ENCODE measurements around the gene CSTB. TPM values are rescaled to one million over a fixed set of nuclear protein-coding genes. Genes with fewer than 3 reads are reported as not detected.
A peak's percentile ranks its signal among the peaks of the same experiment; 100 is the strongest.

Gene CSTB
- total RNA-seq, 2 donors from 2014 or later: 22.0 to 26.0 TPM

DNA sequence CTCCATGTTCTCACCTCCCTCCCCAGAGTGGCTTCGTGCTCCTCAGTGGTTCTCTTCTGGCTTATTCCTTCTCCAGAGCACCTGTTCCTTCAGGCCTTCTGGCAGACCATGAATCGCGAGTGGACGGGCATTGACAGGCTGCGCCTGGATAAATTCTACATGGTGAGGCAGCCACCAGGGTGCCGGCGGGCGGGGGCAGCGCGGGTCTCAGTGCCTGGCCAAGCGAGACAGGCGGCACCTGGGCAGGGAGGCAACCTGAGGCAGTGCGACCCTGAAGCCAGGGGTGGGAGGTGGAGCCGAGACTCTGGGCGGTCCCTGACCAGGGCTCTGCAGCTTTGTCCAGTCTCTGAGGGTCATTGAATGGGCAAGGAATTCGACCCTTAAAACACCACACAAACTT lies 17.1 kb upstream of the CSTB start:
- Mint-ChIP-seq H3K4me3 (no peak overlapping the region), H3K27ac (no peak overlapping the region), H3K27me3 (no peaks in the 10 kb centered on the region), H3K4me1 (peaks cover 10% of the 10 kb centered on the region), H3K36me3 (ENCODE audit: low read depth) (peaks cover 4% of the 10 kb centered on the region)
- H3K9me3 ChIP-seq (ENCODE audit: control insufficient read depth, low read length, poor library complexity, severe bottlenecking): no peaks in the 10 kb centered on the region
- DNase-seq (no peak), ATAC-seq (no peak)

GRCh38 chr21:43792406-43792805 lies 16.3 kb upstream of the CSTB start:
- DNase-seq (no peak), ATAC-seq (no peak)
- H3K9me3 ChIP-seq (ENCODE audit: control insufficient read depth, low read length, poor library complexity, severe bottlenecking): no peaks in the 10 kb centered on the region
- H3K27ac Mint-ChIP-seq: peak overlapping the region; percentile 11
- H3K4me1 Mint-ChIP-seq: peaks cover 10% of the 10 kb centered on the region
- H3K27me3 Mint-ChIP-seq: no peaks in the 10 kb centered on the region
- no peak overlapping the region for H3K4me3 Mint-ChIP-seq
- H3K36me3 Mint-ChIP-seq (ENCODE audit: low read depth): peaks cover 2% of the 10 kb centered on the region

DNA sequence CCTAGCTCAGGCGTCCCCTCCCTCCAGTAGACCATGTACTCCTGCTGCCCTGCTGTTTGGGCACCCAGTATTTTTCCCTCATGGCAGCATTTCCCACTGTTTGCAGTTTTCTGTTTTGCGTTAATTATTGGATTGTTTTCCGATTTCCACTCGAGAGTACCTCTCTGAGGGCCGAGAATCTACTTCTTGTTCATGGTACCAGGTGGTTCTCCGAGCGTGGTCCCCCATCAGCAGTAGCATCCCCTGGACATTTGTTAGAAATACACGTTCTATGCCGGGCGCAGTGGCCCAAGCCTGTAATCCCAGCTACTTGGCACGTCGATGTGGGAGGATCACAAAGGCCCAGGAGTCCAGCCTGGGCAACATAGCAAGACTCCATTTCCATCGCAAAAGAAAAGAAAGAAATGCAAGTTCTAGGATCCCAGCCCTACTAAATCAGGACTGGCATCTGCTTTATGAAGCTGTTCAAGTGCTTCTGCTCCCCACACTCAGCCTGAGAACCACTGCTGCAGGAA lies 14.0 kb upstream of the CSTB start:
- ATAC-seq (no peak), DNase-seq (no peak)
- no peaks in the 10 kb centered on the region for H3K9me3 ChIP-seq (ENCODE audit: control insufficient read depth, low read length, poor library complexity, severe bottlenecking)
- H3K27me3 Mint-ChIP-seq: no peaks in the 10 kb centered on the region
- H3K4me1 Mint-ChIP-seq: peaks cover 10% of the 10 kb centered on the region
- H3K27ac Mint-ChIP-seq: peak overlapping the region; percentile 86
- H3K4me3 Mint-ChIP-seq: peak overlapping the region; percentile 93
- H3K36me3 Mint-ChIP-seq (ENCODE audit: low read depth): no peaks in the 10 kb centered on the region

DNA sequence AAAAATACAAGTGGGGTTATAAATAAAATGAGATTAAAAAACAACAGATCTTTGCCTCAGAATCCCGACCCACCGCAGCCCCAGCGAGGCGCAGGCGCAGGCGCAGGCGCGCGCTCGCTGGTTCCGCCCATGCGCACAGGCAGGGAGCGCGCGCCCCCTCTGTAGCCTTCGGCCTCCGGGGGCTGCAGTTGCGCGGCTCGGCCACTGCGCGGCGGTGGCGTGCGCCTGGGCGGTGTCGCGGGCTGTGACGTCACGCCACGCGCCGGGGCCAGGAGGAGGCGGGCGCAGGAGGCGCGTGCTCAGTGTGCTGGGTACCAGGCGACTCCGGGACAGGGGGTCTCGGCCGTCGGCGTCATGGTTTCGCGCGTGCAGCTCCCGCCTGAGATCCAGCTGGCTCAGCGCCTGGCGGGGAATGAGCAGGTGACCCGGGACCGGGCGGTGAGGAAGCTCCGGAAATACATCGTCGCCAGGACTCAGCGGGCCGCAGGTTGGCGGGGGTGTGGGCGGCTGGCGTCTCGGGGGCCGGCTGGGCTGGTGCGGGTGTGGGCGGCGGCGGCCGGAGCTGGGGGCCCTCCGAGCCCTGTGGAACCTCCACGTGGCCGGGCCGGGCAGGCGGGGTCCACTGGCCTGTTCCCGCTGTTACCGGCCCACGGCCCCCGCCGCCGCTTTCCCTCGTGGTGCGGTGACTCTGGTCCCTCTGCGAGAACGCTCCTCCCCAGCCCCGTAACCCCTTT lies 13.3 kb upstream of the CSTB start, which contains the start of gene RRP1:
TSS of gene RRP1 (plus strand) at position 302 of the 734 bp plus-strand sequence. CDS start at position 355, 53 bp downstream.
- Mint-ChIP-seq H3K4me3 (peak within 1 kb of the TSS; percentile 93), H3K27me3 (no peaks in the 10 kb centered on the region), H3K4me1 (peaks cover 10% of the 10 kb centered on the region), H3K36me3 (ENCODE audit: low read depth) (no peaks in the 10 kb centered on the region), H3K27ac (peak within 1 kb of the TSS; percentile 86)
- no peaks in the 10 kb centered on the region for H3K9me3 ChIP-seq (ENCODE audit: control insufficient read depth, low read length, poor library complexity, severe bottlenecking)
- peak; percentile 95 for ATAC-seq
- peak; percentile 95 to 99 (median 98) for DNase-seq

DNA sequence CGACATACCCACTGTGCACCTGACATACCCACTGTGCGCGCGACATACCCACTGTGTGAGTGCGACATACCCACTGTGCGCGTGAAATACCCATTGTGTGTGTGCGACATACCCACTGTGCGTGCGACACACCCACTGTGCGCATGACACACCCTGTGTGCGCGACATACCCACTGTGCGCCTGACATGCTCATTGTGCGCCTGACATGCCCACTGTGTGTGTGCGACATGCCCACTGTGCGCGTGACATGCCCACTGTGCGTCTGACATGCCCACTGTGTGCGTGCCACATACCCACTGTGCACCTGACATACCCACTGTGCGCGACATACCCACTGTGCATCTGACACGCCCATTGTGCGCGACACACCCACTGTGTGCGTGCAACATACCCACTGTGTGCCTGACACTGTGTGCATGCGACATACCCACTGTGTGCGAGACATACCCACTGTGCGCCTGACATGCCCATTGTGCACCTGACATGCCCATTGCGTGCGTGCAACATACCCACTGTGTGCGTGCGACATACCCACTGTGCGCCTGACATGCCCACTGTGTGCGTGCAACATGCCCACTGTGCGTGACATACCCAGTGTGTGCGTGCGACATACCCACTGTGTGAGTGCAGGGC lies 10.8 kb upstream of the CSTB start:
- Mint-ChIP-seq H3K36me3 (ENCODE audit: low read depth) (no peaks in the 10 kb centered on the region), H3K4me3 (no peak overlapping the region), H3K4me1 (peaks cover 7% of the 10 kb centered on the region), H3K27ac (no peak overlapping the region), H3K27me3 (no peaks in the 10 kb centered on the region)
- H3K9me3 ChIP-seq (ENCODE audit: control insufficient read depth, low read length, poor library complexity, severe bottlenecking): no peaks in the 10 kb centered on the region
- no peak for DNase-seq
- ATAC-seq: no peak

- peaks cover 7% of the 10 kb centered on the region for H3K4me1 Mint-ChIP-seq
- H3K4me3 Mint-ChIP-seq: no peak overlapping the region
- no peak for DNase-seq
- H3K36me3 Mint-ChIP-seq (ENCODE audit: low read depth): no peaks in the 10 kb centered on the region
- H3K27me3 Mint-ChIP-seq: no peaks in the 10 kb centered on the region
- no peaks in the 10 kb centered on the region for H3K9me3 ChIP-seq (ENCODE audit: control insufficient read depth, low read length, poor library complexity, severe bottlenecking)
- H3K27ac Mint-ChIP-seq: no peak overlapping the region
- no peak for ATAC-seq
Observed at GRCh38 chr21:43786300-43786806, 10.2 kb upstream of the CSTB start.

- ATAC-seq (no peak), DNase-seq (no peak)
- H3K4me3 Mint-ChIP-seq: no peak overlapping the region
- H3K4me1 Mint-ChIP-seq: peaks cover 5% of the 10 kb centered on the region
- H3K27ac Mint-ChIP-seq: no peak overlapping the region
- H3K9me3 ChIP-seq (ENCODE audit: control insufficient read depth, low read length, poor library complexity, severe bottlenecking): no peaks in the 10 kb centered on the region
- H3K36me3 Mint-ChIP-seq (ENCODE audit: low read depth): no peaks in the 10 kb centered on the region
- H3K27me3 Mint-ChIP-seq: no peaks in the 10 kb centered on the region
Observed at GRCh38 chr21:43785134-43785533, 9.0 kb upstream of the CSTB start.

DNA sequence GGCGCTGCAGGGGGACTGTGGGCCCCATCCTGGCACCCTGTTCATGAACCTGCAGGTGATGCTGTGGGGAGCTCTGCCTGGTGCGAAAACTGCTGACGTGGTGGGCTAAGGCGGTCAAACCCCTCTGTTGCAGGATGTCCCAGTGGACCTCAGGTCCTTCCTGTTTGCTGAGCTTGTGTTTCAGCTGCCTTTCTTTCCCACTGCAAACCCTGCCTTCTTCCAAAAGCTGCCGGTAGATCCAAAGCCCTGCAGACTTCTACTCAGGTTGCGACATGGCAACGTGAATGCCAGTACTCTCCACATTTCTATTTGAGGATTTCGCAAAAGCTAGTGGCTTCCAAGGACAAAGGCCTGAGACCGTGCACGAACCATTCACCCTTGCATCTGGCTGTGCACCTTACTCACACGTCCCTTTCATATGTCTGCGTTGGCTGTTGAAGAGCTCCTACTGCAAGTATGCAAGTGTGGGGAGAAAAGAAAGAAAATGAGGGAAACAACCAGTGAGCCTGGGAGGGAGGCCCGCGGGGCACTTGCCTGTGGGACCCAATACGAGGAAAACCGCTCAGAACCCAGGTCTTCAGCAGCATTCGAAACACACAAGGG lies 7.1 kb upstream of the CSTB start:
- no peaks in the 10 kb centered on the region for H3K27me3 Mint-ChIP-seq
- no peak for DNase-seq
- H3K9me3 ChIP-seq (ENCODE audit: control insufficient read depth, low read length, poor library complexity, severe bottlenecking): no peaks in the 10 kb centered on the region
- H3K4me3 Mint-ChIP-seq: no peak overlapping the region
- peaks cover 14% of the 10 kb centered on the region for H3K4me1 Mint-ChIP-seq
- no peak for ATAC-seq
- no peaks in the 10 kb centered on the region for H3K36me3 Mint-ChIP-seq (ENCODE audit: low read depth)
- no peak overlapping the region for H3K27ac Mint-ChIP-seq

- no peak for ATAC-seq
- no peak for DNase-seq
- Mint-ChIP-seq H3K36me3 (ENCODE audit: low read depth) (no peaks in the 10 kb centered on the region), H3K27ac (no peak overlapping the region), H3K27me3 (no peaks in the 10 kb centered on the region), H3K4me1 (peaks cover 15% of the 10 kb centered on the region), H3K4me3 (no peak overlapping the region)
- no peaks in the 10 kb centered on the region for H3K9me3 ChIP-seq (ENCODE audit: control insufficient read depth, low read length, poor library complexity, severe bottlenecking)
Observed at GRCh38 chr21:43782431-43783097, 6.5 kb upstream of the CSTB start.

DNA sequence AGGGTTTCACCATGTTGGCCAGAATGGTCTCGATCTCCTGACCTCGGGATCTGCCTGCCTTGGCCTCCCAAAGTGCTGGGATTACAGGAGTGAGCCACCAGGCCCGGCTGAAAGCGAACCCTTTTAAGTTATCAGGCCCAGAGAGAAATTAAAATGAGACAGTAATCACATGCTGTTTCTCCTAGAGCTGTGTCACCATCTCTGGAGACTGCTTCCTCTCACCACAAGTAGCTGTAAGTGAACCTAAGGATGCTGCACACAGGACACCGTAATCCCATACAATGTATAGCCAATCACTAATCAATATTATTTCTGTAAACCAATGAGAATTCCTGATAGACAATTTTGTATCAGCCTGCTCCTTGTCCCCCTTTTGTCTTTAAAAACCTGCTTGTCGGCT lies 5.7 kb upstream of the CSTB start:
- Mint-ChIP-seq H3K27ac (no peak overlapping the region), H3K27me3 (no peaks in the 10 kb centered on the region), H3K36me3 (ENCODE audit: low read depth) (no peaks in the 10 kb centered on the region), H3K4me1 (peaks cover 17% of the 10 kb centered on the region), H3K4me3 (no peak overlapping the region)
- H3K9me3 ChIP-seq (ENCODE audit: control insufficient read depth, low read length, poor library complexity, severe bottlenecking): no peaks in the 10 kb centered on the region
- DNase-seq (no peak), ATAC-seq (no peak)

DNA sequence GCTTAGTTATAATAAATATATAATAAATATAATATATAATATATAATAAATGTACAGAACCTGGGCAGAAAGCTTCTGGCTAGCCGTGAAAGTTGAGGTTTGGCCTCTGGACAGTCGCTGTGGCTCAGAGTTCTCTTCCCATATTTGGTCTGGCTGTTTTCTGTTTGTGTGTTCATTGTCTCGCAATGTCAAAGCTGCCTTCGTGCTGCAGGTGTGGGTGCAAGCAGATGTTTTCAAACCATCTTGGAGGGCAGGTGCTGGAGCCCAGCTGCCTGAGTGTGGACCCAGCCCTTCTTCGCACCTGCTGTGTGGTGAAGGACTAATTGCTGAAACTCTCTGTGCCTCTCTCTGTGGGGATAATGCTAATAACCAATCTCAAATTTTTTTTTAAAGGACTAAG lies 3.6 kb upstream of the CSTB start:
- ATAC-seq: no peak
- H3K9me3 ChIP-seq (ENCODE audit: control insufficient read depth, low read length, poor library complexity, severe bottlenecking): no peaks in the 10 kb centered on the region
- H3K36me3 Mint-ChIP-seq (ENCODE audit: low read depth): no peaks in the 10 kb centered on the region
- H3K27ac Mint-ChIP-seq: peak overlapping the region; percentile 89
- DNase-seq: no peak
- H3K4me3 Mint-ChIP-seq: no peak overlapping the region
- H3K4me1 Mint-ChIP-seq: peaks cover 21% of the 10 kb centered on the region
- H3K27me3 Mint-ChIP-seq: no peaks in the 10 kb centered on the region

DNA sequence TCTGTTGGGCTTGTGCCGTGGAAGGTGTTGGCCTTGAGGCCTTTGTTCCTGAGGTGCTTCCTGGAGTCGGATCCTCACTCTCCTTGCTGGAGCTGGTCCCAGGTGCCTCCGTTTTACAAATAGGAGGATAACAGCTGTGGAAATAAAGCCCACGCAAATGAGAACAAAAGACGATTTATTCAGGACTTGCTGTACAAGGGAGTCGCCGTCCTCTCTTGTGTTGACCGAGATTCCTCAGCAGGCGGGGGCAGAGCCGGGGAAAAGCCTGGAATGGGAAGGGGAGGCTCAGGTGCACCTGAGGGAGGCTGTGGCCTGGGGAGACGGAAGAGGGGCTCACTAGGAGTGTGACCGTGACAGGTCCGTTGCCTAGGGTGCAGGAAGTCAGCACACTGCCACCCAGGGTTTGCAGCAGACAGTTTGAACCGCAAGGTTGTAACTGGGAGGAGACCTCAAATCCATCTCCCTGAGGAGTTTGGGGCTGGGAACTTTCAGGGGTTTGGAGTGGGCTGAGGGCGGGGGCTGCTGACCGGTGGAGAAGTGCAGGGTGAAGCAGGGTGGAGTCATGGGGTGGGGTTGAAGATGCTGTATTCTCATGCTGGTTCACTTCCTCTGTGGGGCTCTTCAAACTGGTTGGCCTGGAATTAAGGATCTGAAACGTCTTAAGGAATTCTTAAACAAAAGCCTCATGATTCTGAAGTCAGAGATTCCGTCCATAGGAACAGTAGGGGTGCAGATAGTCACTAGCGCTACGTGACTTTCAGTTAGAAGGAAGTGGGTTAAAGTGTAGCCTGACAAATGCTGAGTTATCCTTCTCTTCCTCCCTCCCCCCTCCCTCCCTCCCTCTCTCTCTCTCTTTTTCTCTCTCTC lies 2.6 kb upstream of the CSTB start:
- H3K27me3 Mint-ChIP-seq: no peaks in the 10 kb centered on the region
- no peaks in the 10 kb centered on the region for H3K9me3 ChIP-seq (ENCODE audit: control insufficient read depth, low read length, poor library complexity, severe bottlenecking)
- ATAC-seq: no peak
- peak overlapping the region; percentile 89 for H3K27ac Mint-ChIP-seq
- DNase-seq: no peak
- peak overlapping the region; percentile 71 for H3K4me3 Mint-ChIP-seq
- H3K4me1 Mint-ChIP-seq: peaks cover 26% of the 10 kb centered on the region
- H3K36me3 Mint-ChIP-seq (ENCODE audit: low read depth): no peaks in the 10 kb centered on the region

All from T-helper 17 cell (primary cell).